Measurements from ENCODE around the gene CHMP1B.
A peak's percentile ranks its signal among the peaks of the same experiment; 100 is the strongest.

CHMP1B gene

DNA sequence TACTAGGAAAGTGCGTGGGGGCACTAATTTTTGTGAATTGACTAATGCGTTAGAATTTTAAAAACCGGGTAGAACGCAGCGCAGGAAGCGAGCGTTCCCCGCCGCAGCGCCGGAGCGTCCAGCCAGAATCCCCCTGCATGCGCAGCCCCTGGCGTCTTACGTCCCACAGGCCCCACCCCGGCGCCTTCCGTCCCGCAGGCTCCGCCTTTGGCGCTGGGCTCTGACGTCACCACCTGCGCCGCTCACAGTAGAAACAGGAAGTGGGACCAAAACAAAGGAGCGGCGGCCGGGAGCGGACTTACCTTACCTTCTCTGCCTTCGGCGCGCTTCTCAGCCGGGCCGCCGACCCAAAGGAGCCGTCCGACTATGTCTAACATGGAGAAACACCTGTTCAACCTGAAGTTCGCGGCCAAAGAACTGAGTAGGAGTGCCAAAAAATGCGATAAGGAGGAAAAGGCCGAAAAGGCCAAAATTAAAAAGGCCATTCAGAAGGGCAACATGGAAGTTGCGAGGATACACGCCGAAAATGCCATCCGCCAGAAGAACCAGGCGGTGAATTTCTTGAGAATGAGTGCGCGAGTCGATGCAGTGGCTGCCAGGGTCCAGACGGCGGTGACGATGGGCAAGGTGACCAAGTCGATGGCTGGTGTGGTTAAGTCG is at the start of gene CHMP1B:
Gene CHMP1B, plus strand, starts transcription at position 268 of the 660 bp plus-strand sequence. Its CDS starts 99 bp downstream, at position 367.
- DNase-seq: peak; percentile 74

GRCh38 chr18:11801573-11801972 is 49.6 kb upstream of the CHMP1B start:
- no peak for DNase-seq

DNA sequence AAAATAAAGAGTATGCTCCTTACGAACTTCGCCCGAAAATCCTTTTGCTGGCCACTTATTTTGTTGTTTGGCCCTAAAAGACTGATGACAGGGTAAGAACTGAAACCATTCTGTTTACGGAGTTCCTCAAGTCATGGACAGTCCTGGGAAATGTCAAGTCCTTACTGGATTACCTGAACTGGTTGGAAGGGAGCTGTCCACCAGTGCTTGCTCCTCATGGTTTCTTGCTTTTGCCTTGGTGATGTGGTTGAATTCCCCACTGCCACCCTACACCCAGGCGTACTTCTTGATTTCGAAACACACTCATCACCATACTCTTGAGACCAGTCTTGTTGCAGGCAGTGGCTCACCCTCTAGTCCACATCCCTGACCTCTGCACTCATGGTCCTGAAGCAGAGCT is 49.1 kb upstream of the CHMP1B start:
- DNase-seq: no peak

DNA sequence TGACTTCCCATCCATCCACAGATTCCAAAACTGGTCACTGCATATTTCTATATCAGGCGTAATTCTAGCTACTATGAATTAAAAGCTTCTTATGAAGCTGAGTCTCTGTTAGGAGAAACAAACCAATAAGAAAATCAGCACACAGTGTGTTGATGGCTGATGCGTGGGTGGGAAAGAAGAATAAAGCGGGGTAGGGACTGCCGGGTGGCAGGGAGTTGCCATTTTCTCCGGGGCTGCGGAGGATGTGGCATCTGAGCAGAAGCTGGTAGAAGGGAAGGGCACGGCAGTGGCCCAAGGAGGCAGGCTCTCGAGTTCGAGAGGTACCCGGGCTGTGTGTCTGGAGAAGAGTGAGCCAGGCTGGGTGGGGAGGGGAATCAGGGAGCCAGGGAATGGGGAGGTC is 48.6 kb upstream of the CHMP1B start:
- DNase-seq: no peak

DNA sequence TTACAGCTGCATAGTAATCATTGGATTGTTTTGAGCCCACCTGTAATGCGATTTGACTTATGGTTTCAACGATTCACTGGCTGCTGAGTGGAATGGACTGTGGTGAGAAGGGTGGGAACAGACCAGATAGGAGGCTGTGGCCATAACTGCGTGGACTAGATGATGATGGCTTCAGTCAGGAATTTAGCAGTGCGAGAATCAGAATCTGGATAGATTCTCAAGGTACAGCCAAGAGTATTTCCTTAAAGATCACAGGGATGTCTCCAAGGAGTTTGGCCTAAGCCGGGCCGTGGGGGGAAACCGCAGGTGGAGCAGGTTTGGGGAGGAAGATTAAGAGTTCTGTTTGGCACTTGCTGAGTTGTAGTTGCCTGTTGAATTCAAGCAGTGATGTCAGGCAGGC is 44.0 kb upstream of the CHMP1B start:
- DNase-seq: no peak

GRCh38 chr18:11808001-11808855 is 43.0 kb upstream of the CHMP1B start:
- peak; percentile 17 for DNase-seq

GRCh38 chr18:11809895-11810294 is 41.3 kb upstream of the CHMP1B start:
- no peak for DNase-seq

DNA sequence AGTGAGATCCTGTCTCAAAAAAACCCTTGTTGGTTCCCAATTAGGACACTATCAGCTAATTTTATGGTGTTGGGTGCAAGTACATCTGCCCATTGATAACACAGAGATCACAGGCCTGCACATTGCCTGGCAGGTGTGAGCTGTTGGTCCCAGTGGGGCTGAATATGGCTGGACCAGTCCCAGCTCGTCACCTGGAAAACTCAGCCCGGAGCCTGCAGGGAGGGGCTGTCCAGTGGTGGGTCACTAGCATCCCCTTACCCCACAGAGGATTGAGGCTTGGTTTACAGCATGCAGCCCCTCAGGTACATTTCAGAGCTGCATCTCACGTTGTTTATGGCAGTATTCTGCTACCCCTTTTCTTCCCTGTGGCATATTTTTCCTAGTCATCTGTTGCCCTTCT is 40.8 kb upstream of the CHMP1B start:
- no peak for DNase-seq

DNA sequence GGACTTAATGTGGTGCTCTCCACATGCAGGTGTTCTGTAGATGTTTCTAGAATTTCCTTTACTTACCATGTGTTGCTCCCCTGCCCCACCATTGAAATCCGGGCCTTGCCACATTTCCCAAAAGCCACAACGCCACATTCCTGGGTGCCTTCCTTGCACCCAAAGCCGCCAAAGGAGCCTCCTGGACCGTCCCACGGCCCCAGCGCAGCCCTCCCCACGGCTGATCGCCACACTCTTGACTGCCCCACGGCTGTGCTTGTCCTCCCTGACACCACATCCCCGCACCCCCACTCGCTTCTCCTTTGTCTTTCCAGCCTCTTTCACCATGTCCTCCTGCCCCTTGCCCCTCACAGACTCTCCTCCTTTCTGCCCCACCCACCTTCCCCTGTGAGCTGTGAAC is 40.2 kb upstream of the CHMP1B start:
- DNase-seq: no peak

DNA sequence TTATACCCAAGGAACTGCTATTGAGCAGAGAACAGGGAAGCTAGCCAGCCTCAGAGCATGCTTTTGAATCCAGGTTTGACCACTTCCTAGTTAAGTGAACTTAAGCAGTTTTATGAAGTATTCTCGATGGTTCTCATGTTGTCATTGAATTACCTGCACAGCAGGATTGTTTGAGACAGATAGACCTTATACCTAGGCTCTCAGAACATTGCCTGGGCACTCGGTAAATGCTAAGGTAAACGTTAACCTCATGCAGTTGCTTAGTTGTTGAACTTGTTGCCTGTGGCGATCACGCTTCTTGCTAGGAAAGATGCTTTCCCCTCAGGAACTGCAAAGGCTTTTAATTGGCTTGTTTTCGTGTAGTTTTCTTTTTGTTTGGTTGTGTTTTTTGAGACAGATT is 34.0 kb upstream of the CHMP1B start:
- no peak for DNase-seq

DNA sequence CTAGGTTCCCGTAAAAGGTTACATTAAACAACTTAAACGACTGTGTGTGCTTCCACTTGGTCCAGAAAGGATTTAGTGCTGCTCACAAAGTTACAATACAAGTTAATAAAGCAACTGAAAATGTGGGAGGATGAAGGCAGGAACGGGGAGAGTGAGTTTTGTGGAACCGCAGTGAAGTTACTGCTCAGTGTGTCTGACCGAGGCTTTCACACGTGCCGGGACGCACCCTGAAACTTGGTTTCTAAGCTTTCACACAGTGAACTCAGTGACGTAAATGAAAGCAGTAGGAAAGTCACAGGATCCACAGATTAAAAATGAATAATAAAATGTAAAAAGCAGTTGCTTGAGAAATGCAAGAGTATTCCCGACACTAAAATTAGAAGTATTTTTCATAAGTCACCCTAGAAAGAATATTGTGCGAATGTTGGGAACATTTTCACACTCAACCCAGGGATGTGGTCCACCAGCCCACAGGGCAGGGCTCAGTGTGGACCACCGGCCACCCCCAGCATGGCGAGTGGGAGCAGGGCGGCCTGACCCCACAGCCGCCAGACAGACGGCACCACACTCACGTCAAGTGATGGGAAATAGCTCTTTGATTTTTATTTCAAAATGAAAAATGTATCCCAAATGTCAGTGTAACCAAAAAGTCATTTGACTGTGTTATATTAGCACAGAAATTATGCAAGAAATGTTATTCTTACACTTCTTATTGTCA is 32.6 kb upstream of the CHMP1B start:
- no peak for DNase-seq

- DNase-seq: no peak
Observed at GRCh38 chr18:11819938-11820337, 31.3 kb upstream of the CHMP1B start.

DNA sequence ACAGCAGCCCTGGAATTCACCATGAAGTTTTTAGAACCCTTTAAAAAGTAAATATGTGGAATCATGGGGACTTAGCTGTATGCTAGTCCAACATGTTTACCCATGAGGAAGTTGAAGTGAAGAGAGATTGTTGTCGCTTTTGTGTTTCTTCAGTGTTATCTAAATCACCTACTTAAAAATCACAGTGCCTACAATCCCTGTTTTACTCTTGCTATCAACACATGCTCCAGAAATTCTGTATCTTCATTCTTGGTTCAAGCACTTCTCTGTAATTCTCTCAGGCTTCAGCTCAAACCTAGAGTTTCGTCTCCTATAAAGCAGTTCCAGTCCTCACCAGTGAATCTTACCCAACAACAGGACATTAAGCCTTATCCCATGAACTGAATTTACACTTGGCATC is 30.5 kb upstream of the CHMP1B start:
- DNase-seq: no peak

DNA sequence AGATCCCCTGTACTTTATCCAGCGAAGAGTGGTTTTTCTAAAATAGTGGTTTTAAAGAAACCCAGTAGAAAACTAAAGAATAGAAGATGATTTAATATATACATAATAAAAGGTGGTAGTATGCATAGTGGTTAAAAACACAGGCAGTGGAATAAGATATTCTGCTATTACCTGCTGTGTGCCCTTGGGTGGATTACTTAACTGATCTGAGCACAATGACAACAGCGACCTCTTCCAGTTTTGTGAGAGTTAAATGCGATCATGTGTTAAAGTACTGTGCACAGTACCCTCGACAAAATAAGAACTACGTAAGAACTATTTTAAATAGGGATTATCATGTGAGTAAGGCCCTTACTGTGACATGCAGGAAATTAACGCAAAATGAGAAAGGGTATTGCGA is 30.0 kb upstream of the CHMP1B start:
- no peak for DNase-seq

GRCh38 chr18:11821643-11822237 is 29.5 kb upstream of the CHMP1B start:
- DNase-seq: no peak

- no peak for DNase-seq
Observed at GRCh38 chr18:11823545-11823944, 27.7 kb upstream of the CHMP1B start.

- no peak for DNase-seq
Observed at GRCh38 chr18:11826836-11827235, 24.4 kb upstream of the CHMP1B start.

DNA sequence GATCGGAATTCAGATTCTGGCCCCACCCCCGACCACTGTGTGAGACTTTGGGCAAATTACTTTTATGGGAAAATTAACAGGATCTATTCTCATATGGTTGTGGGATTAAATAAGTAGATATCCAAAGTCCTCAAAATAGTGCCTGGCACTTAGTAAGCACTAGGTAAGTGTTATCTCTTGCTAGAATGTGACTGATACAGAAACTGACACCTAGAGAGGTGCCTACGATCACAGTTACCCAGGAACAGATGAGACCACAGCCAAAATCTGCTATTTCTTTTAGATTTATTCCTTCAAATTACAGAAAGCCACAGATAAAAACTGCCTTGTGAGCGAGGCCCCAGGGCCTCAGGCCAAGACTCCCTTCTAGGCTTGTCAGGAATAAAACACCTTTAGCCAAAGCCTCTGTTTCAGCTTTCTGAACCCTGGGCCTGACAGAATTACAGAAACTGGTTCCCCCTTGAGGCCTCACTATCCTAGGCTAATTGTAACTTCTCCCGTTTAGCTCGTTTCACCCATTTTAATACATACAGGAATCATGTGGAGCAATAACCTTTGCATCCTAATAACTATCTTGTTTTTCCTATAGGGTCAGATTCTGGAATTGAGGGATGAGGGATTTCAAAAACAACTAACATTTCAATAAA is 22.3 kb upstream of the CHMP1B start:
- no peak for DNase-seq

DNA sequence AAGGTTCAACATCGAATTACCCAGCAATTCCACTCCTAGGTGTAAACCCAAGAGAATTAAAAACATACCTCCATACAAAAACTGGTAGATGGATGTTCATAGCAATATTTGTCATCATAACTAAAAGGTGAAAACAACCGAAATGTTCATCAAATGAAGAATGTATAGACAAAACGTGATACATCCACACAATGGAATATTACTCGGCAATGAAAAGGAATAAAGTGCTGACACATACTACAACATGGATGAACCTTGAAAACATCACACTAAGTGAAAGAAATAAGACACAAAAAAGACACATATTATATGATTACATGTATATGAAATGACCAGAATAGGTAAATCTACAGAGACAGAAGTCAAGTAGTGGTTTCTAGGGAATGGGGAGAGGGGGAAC is 20.6 kb upstream of the CHMP1B start:
- no peak for DNase-seq

GRCh38 chr18:11831921-11832320 is 19.3 kb upstream of the CHMP1B start:
- DNase-seq: no peak

DNA sequence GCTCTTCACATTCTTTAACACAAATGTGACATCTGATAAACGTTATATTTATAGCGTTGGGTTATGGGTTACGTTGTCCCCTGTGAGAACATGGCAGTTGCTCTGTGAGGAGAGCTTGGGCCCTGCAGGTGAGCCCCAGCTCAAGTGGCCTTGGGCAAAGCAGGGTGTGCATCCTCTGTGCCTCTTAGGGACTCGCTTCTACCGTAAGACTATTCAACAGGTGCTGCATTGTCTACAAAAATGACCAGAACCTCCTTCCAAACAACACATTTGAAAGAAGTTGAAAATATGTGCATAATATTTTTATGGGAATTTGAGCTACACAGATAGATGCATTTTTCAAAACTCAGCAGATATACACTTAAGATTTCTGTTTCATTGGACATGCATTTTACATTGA is 16.4 kb upstream of the CHMP1B start:
- no peak for DNase-seq

DNA sequence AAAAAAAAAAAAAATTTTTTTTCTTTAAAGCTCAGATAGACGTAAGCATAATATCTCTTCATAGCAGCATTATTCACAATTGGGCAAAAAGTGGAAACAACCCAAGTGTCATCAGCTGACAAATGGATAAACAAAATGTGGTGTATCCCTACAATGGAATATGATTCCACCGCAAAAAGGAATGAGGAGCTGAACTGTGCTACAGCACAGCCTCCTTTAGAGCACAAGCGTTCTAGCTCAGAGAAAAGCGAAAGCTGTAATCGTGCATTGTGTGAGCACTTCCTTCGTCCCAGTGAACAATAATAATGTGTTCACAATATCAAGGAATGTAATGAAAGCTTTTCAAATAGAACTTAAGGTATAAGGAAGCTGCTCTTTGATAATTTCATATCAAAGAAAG is 11.7 kb upstream of the CHMP1B start:
- no peak for DNase-seq

- DNase-seq: no peak
Observed at GRCh38 chr18:11840493-11840892, 10.7 kb upstream of the CHMP1B start.
